HG02763 (cell line): ENCODE measurements around the gene STOM.

Experiments used
- ATAC-seq: cut with Tn5 transposase; IDR thresholded peaks from one replicate; pipeline ENCODE4 v1.9.1; 2021; ENCODE audit warnings: mild to moderate bottlenecking, moderate library complexity; ENCODE audit not compliant: unreplicated experiment

Gene STOM

GRCh38 chr9:121323449-121324151, 46.5 kb downstream of the STOM start:
- no peak for ATAC-seq

GRCh38 chr9:121322737-121323448, 47.2 kb downstream of the STOM start:
- ATAC-seq, result no peak

- ATAC-seq, result no peak
Observed at GRCh38 chr9:121322037-121322736, 47.9 kb downstream of the STOM start.

GRCh38 chr9:121321016-121321503, 49.0 kb downstream of the STOM start:
- no peak for ATAC-seq

GRCh38 chr9:121319383-121319780, 50.7 kb downstream of the STOM start:
- ATAC-seq, result no peak

GRCh38 chr9:121318631-121319382, 51.2 kb downstream of the STOM start:
- no peak for ATAC-seq

GRCh38 chr9:121317737-121318630, 52.1 kb downstream of the STOM start:
- no peak for ATAC-seq

- no peak for ATAC-seq
Observed at GRCh38 chr9:121316852-121317373, 53.1 kb downstream of the STOM start.

- no peak for ATAC-seq
Observed at GRCh38 chr9:121316378-121316777, 53.7 kb downstream of the STOM start.

GRCh38 chr9:121313458-121314152, 56.4 kb downstream of the STOM start:
- no peak for ATAC-seq

- ATAC-seq, result no peak
Observed at GRCh38 chr9:121312169-121312568, 57.9 kb downstream of the STOM start.

- ATAC-seq, result no peak
Observed at GRCh38 chr9:121310571-121310970, 59.5 kb downstream of the STOM start.

- ATAC-seq, result no peak
Observed at GRCh38 chr9:121309833-121310425, 60.1 kb downstream of the STOM start.

GRCh38 chr9:121309171-121309570, 60.9 kb downstream of the STOM start:
- no peak for ATAC-seq

- ATAC-seq, result no peak
Observed at GRCh38 chr9:121308765-121309164, 61.3 kb downstream of the STOM start.

- ATAC-seq, result no peak
Observed at GRCh38 chr9:121307976-121308375, 62.1 kb downstream of the STOM start.

- no peak for ATAC-seq
Observed at GRCh38 chr9:121305269-121305994, 64.6 kb downstream of the STOM start.

- no peak for ATAC-seq
Observed at GRCh38 chr9:121304707-121305106, 65.3 kb downstream of the STOM start.
